ENCODE results near the gene ZFPM1.

GRCh38 chr16:88494335-88495154 is 41.5 kb downstream of the ZFPM1 start:
- TF ChIP-seq YY1 (IDR thresholded peaks at IDR 0.05; ENCODE audit: insufficient read depth, insufficient read length): no peak
- TF ChIP-seq ZNF274 (IDR thresholded peaks at IDR 0.05; ENCODE audit: low read depth, low read length): no peak
